Astrocyte of the spinal cord (primary cell): ENCODE data around the gene PIK3C2G.
A peak's percentile ranks its signal among the peaks of the same experiment; 100 is the strongest.

ENCODE experiments used
- DNase-seq: peaks from one replicate; pipeline ENCODE4 v3.0.0; 2011; ENCODE audit warnings: low read depth, low spot score
- H3K4me3 ChIP-seq: 2 replicates; pipeline ENCODE4 v1.5.1; 2011; ENCODE audit warnings: low read depth, mild to moderate bottlenecking, low read length, moderate library complexity
- in situ Hi-C: cut with HindIII; loops from 2 replicates; pipeline ENCODE4 v1.10.0; 2017; ENCODE audit warnings: low sequenced_read_pairs
- TF ChIP-seq, protein P1 (sequence below): IDR thresholded peaks from 2 replicates; pipeline ENCODE4 v1.5.1; 2012; ENCODE audit warnings: low read depth, mild to moderate bottlenecking, low read length, inconsistent platforms

The PIK3C2G gene

DNA sequence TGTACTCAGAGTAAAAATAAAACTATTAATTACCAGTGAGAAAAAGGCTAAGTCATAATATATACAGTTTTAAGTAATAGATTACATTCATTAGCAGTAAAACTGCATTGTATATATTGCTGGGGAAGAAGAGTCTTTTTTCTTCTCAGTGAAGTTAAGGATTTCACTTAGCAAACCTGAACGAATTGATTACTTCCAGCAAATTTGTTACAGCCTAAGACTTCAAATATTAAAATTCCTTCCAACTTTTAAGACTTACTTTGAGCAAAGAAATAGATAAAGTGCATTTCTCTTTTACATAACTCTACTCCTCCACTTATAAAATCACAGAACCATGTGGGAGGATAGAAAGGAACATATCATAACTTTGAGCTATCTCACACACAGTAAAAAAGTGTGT is 43.3 kb downstream of the PIK3C2G start:
- H3K4me3 ChIP-seq, result no peak overlapping the region
- no peak for DNase-seq
- TF ChIP-seq, protein P1, sequence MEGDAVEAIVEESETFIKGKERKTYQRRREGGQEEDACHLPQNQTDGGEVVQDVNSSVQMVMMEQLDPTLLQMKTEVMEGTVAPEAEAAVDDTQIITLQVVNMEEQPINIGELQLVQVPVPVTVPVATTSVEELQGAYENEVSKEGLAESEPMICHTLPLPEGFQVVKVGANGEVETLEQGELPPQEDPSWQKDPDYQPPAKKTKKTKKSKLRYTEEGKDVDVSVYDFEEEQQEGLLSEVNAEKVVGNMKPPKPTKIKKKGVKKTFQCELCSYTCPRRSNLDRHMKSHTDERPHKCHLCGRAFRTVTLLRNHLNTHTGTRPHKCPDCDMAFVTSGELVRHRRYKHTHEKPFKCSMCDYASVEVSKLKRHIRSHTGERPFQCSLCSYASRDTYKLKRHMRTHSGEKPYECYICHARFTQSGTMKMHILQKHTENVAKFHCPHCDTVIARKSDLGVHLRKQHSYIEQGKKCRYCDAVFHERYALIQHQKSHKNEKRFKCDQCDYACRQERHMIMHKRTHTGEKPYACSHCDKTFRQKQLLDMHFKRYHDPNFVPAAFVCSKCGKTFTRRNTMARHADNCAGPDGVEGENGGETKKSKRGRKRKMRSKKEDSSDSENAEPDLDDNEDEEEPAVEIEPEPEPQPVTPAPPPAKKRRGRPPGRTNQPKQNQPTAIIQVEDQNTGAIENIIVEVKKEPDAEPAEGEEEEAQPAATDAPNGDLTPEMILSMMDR, result no peak
- in situ Hi-C loops, result no loop called here

DNA sequence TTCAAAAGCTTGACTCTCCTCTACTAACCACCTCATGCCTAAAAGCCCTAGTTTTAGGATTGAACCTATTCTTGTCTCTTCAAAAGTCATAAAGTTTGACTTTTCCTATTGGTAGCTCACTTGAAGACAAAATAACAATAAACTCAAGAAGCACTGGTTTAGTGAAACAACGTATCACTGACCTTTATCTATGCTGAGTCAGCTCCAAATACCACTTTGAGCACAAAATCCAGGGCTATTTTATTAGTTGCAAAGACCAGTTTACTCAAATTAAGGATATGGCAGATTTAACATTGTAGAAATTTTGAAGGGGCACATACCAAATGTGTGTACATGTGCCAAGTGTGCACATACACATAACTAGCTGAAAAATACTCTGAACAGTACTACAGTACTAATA is 45.0 kb downstream of the PIK3C2G start:
- in situ Hi-C loops, result no loop called here
- TF ChIP-seq, protein P1, result no peak
- no peak overlapping the region for H3K4me3 ChIP-seq
- no peak for DNase-seq

DNA sequence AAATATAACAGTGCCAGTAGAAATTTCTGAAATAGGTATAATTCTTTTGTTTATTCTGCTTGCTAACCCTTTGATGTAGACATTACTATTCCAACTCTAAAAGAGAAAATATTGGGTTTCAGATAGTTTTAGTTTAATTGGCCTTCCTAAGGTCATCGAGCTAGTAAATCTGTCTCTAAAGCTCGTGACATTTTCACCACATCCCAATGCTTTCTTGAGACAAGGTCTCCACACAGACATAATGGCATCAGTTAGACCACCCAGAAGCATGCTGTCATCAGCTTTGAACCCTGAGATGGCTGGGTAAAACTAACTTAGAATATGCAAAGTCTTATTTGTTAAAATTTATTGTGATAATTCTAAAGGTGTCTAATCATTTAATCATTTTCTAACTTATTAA is 52.0 kb downstream of the PIK3C2G start:
- no peak for DNase-seq
- in situ Hi-C loops, result no loop called here
- TF ChIP-seq, protein P1, result no peak

DNA sequence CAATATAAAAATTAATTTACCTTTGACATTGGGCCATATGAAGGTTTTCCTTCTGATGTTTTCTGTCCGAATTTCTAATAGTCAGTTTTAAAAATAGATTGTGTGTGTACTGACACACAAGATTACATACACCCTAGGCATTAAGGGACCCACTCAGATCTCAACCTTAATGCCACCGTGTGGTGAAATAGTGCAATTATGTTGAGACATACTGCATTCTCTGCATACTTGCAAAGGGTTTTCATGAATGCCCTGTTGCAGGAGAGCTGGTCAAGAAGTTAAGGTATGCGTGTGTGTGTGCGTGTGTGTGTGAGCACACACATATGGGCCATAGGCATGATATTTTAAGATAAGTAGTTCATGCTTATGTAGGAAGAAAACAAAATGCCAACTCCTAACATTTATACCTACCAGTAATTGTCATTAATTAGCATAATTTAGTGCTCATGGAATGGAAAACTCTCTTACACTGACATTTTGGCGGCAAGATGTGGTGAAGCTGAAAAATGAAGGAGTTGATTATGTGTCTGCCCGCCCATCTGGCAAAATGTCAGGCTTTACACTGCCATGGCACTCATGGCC is 58.8 kb downstream of the PIK3C2G start:
- in situ Hi-C loops, result no loop called here
- no peak overlapping the region for H3K4me3 ChIP-seq
- DNase-seq, result peak; percentile 75

More for the DNA sequence above, 52.0 kb downstream of the PIK3C2G start:
- H3K4me3 ChIP-seq, result no peak overlapping the region

DNA sequence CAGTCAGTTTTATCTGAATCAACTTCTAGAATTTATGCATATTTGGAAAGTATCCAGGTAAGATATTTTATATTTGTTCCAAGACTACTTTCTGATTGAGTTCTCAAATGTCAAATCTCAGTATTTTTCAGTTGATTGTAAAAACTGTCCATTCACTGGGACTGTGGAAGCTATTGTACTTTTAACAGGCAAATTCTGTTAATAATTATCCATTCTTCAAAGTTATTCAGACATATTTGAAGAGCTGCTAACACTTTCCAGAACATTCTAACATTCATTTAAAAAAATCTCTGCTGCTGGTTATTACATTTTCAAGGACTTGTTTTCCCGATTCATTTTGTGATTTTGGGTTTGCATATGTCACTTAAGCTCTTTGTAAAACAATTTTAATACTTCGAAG is 59.7 kb downstream of the PIK3C2G start:
- in situ Hi-C loops, result no loop called here
- TF ChIP-seq, protein P1, result no peak
- DNase-seq, result no peak
- H3K4me3 ChIP-seq, result no peak overlapping the region

More for the DNA sequence above, 58.8 kb downstream of the PIK3C2G start:
- TF ChIP-seq, protein P1, result peak; percentile 61

DNA sequence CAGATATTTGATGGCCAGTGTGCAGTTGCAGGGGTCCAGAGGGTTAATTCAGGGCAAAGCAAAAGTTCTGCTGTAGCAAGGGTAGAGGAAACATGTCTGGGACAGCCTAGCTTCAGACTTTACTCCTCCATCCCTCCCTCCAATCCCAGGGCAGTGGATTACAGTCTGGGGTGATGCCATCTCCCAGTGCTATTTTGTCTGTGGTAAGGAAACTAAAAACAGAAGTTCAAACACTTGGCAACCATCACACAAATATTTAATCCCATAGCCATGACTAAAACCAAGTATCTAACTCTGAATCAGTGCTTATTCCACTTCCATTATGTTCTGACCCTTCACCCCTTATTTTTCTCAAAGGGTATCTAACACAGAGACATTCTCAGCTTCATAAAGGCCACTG is 61.8 kb downstream of the PIK3C2G start:
- in situ Hi-C loops, result no loop called here
- TF ChIP-seq, protein P1, result no peak
- no peak overlapping the region for H3K4me3 ChIP-seq
- DNase-seq, result peak; percentile 53
